H9 (cell line): ENCODE data around the gene GRAMD1B. TPM values are rescaled to one million over a fixed set of nuclear protein-coding genes. Genes with fewer than 3 reads are reported as not detected.

Experiments
- DNase-seq: peaks from one replicate; pipeline ENCODE4 v3.0.0-alpha.2; 2017
- H2AFZ ChIP-seq: one replicate; pipeline ENCODE4 v1.6.1; 2013; ENCODE audit warnings: mild to moderate bottlenecking, low read length, control low read depth, moderate library complexity
- H2AK5ac ChIP-seq: 2 replicates; pipeline ENCODE4 v1.6.1; 2013; ENCODE audit warnings: low read length, control low read depth, mixed read lengths; ENCODE audit not compliant: insufficient read length
- H2BK120ac ChIP-seq: one replicate; pipeline ENCODE4 v1.6.1; 2013; ENCODE audit warnings: low read depth, mild to moderate bottlenecking, low read length, control low read depth, inconsistent platforms; ENCODE audit not compliant: poor library complexity, severe bottlenecking
- H2BK12ac ChIP-seq: 2 replicates; pipeline ENCODE4 v1.6.1; 2013; ENCODE audit warnings: low read length, control low read depth, mixed read lengths, low read depth; ENCODE audit not compliant: insufficient read length
- H2BK15ac ChIP-seq: 2 replicates; pipeline ENCODE4 v1.6.1; 2013; ENCODE audit warnings: low read depth, low read length, control low read depth
- H2BK20ac ChIP-seq: one replicate; pipeline ENCODE4 v1.6.1; 2013; ENCODE audit warnings: low read depth, mild to moderate bottlenecking, low read length, control low read depth, inconsistent platforms; ENCODE audit not compliant: poor library complexity, severe bottlenecking
- H2BK5ac ChIP-seq: 2 replicates; pipeline ENCODE4 v1.6.1; 2013; ENCODE audit warnings: low read length, control low read depth, mixed read lengths; ENCODE audit not compliant: insufficient read length
- H3K14ac ChIP-seq: 2 replicates; pipeline ENCODE4 v1.6.1; 2013; ENCODE audit warnings: low read length, control low read depth; ENCODE audit not compliant: insufficient read depth
- H3K18ac ChIP-seq: 2 replicates; pipeline ENCODE4 v1.6.1; 2013; ENCODE audit warnings: low read depth, mild to moderate bottlenecking, mixed read lengths, low read length, control low read depth; ENCODE audit not compliant: insufficient read length
- H3K23ac ChIP-seq: 2 replicates; pipeline ENCODE4 v1.6.1; 2013; ENCODE audit warnings: low read length, control low read depth, mixed read lengths, low read depth; ENCODE audit not compliant: insufficient read length
- H3K23me2 ChIP-seq: 2 replicates; pipeline ENCODE4 v1.6.1; 2013; ENCODE audit warnings: low read depth, mild to moderate bottlenecking, mixed read lengths, low read length, control low read depth; ENCODE audit not compliant: insufficient read length, poor library complexity, severe bottlenecking
- H3K27ac ChIP-seq: 2 replicates; pipeline ENCODE4 v1.5.1; 2013; ENCODE audit warnings: low read length, control low read depth, mixed read lengths, low read depth; ENCODE audit not compliant: insufficient read length
- H3K27me3 ChIP-seq: 2 replicates; pipeline ENCODE4 v1.6.1; 2013; ENCODE audit warnings: low read length, control low read depth, inconsistent platforms; ENCODE audit not compliant: insufficient read depth
- H3K4ac ChIP-seq: 2 replicates; pipeline ENCODE4 v1.6.1; 2013; ENCODE audit warnings: low read depth, mild to moderate bottlenecking, control low read depth, inconsistent platforms, low read length, moderate library complexity
- H3K4me1 ChIP-seq: 2 replicates; pipeline ENCODE4 v1.6.1; 2013; ENCODE audit warnings: low read length, control low read depth, inconsistent platforms; ENCODE audit not compliant: insufficient read depth
- H3K4me2 ChIP-seq: 2 replicates; pipeline ENCODE4 v1.6.1; 2013; ENCODE audit warnings: low read length, control low read depth, mixed read lengths; ENCODE audit not compliant: insufficient read length, insufficient read depth
- H3K56ac ChIP-seq: 2 replicates; pipeline ENCODE4 v1.6.1; 2013; ENCODE audit warnings: low read depth, mild to moderate bottlenecking, mixed read lengths, low read length, control low read depth; ENCODE audit not compliant: insufficient read length
- H3K79me1 ChIP-seq: 2 replicates; pipeline ENCODE4 v1.6.1; 2013; ENCODE audit warnings: low read depth, mild to moderate bottlenecking, moderate library complexity, low read length, control low read depth, inconsistent platforms; ENCODE audit not compliant: insufficient read depth, poor library complexity, severe bottlenecking
- H3K79me2 ChIP-seq: 2 replicates; pipeline ENCODE4 v1.6.1; 2013; ENCODE audit warnings: low read length, control low read depth, inconsistent platforms; ENCODE audit not compliant: insufficient read depth
- H3K9ac ChIP-seq: 2 replicates; pipeline ENCODE4 v1.6.1; 2013; ENCODE audit warnings: low read length, control low read depth, mixed read lengths; ENCODE audit not compliant: insufficient read length; ENCODE audit errors: extremely low read depth
- H3K9me3 ChIP-seq: one replicate; pipeline ENCODE4 v1.6.1; 2013; ENCODE audit warnings: low read depth, low read length, inconsistent platforms; ENCODE audit not compliant: control insufficient read depth
- H3T11ph ChIP-seq: one replicate; pipeline ENCODE4 v1.6.1; 2013; ENCODE audit warnings: mild to moderate bottlenecking, low read length, control low read depth, inconsistent platforms
- H4K20me1 ChIP-seq: one replicate; pipeline ENCODE4 v1.6.1; 2013; ENCODE audit not compliant: control insufficient read depth, insufficient read length, insufficient read depth
- H4K5ac ChIP-seq: 2 replicates; pipeline ENCODE4 v1.6.1; 2013; ENCODE audit warnings: low read depth, mild to moderate bottlenecking, mixed read lengths, low read length, control low read depth; ENCODE audit not compliant: insufficient read length
- H4K8ac ChIP-seq: replicated peaks from 2 replicates; pipeline ENCODE4 v1.6.1; 2013; ENCODE audit warnings: low read length, control low read depth, mixed read lengths, low read depth; ENCODE audit not compliant: insufficient read length
- H4K91ac ChIP-seq: 2 replicates; pipeline ENCODE4 v1.6.1; 2013; ENCODE audit warnings: low read depth, mild to moderate bottlenecking, moderate library complexity, mixed read lengths, low read length, control low read depth; ENCODE audit not compliant: insufficient read length
- H3K27ac Mint-ChIP-seq, 3 experiments: 2 replicates in 2 of 3; 3 replicates in 1 of 3; pipeline ENCODE4 v1.8.0; 2020 to 2021; ENCODE audit warnings: mixed read lengths in 3 of 3, mild to moderate bottlenecking in 1 of 3, moderate library complexity in 1 of 3
- H3K27me3 Mint-ChIP-seq: 2 replicates; pipeline ENCODE4 v1.8.0; 2021; ENCODE audit warnings: low read depth, mild to moderate bottlenecking, moderate library complexity, mixed read lengths
- H3K36me3 Mint-ChIP-seq, 3 experiments: 2 replicates in 2 of 3; 3 replicates in 1 of 3; pipeline ENCODE4 v1.8.0; 2020 to 2021; ENCODE audit warnings: low read depth in 3 of 3, mixed read lengths in 3 of 3; ENCODE audit not compliant: insufficient read depth in 1 of 3
- H3K4me1 Mint-ChIP-seq, 2 experiments: 2 replicates each; pipeline ENCODE4 v1.8.0; 2020; ENCODE audit warnings: mixed read lengths in 2 of 2
- H3K4me3 Mint-ChIP-seq, 2 experiments: 2 replicates in 1 of 2; 3 replicates in 1 of 2; pipeline ENCODE4 v1.8.0; 2020 to 2021; ENCODE audit warnings: mild to moderate bottlenecking in 2 of 2, mixed read lengths in 2 of 2, moderate library complexity in 1 of 2
- H3K9me3 Mint-ChIP-seq, 2 experiments: 2 replicates in 1 of 2; 3 replicates in 1 of 2; pipeline ENCODE4 v1.8.0; 2020; ENCODE audit warnings: mild to moderate bottlenecking in 2 of 2, mixed read lengths in 2 of 2, moderate library complexity in 1 of 2
- WGBS: extraction: QIAGEN DNeasy Blood & Tissue Kit; methylation state at CpG from one replicate; pipeline ENCODE4 v1.1.7; 2013; ENCODE audit warnings: missing lambda C conversion rate, low lambda C conversion rate, mixed read lengths; ENCODE audit not compliant: insufficient read length; ENCODE audit errors: extremely low coverage; 5-methylcytosine and 5-hydroxymethylcytosine counted together
- total RNA-seq: library from RNA; stranded (reverse); gene quantifications from 2 replicates; pipeline ENCODE4 v1.2.1, GENCODE V29; 2021
- TF ChIP-seq, protein P1 (sequence below): fragments of 200-600 bp; sonication (generic); conservative IDR thresholded peaks from 3 replicates; pipeline ENCODE4 v1.8.0; 2021; ENCODE audit warnings: antibody characterized with exemption, mild to moderate bottlenecking

The GRAMD1B gene
- total RNA-seq, 1 experiment from 2014 or later, result 25.9 TPM

DNA sequence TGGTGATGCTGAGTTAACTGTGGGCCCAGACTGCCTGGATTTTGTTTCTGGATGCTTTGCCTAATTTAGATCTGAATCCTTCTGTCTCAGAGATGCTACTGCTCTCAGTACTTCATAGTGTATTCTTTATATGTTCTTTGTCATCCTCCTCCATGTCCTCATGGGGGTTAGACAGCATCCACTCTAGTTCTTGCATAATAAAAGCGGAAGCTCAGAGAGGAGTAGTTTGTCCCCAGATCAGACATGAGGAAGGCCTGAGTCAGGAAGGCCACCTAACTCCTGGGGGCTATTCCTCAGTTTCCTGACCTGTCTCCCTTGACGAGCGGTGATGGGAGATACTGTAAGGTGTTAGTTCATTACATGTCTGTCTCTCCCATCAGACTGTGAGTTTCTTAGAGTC, 134.2 kb downstream of the GRAMD1B start:
- Histone ChIP-seq H3K27ac (no peak overlapping the region), H4K5ac (no peak overlapping the region), H3K23me2 (no peaks in the 10 kb centered on the region), H2AK5ac (no peak overlapping the region), H4K20me1 (peaks cover 2% of the 10 kb centered on the region), H3K9ac (no peak overlapping the region), H3K14ac (no peak overlapping the region; the same call in 1 of the 2 replicates), H3K79me2 (no peaks in the 10 kb centered on the region), H4K8ac (no peak overlapping the region), H3T11ph (no peak overlapping the region), H3K23ac (no peak overlapping the region), H3K79me1 (no peaks in the 10 kb centered on the region), H4K91ac (no peak overlapping the region), H3K4me1 (peaks cover 7% of the 10 kb centered on the region), H3K9me3 (no peaks in the 10 kb centered on the region), H3K18ac (no peak overlapping the region), H3K4ac (no peak overlapping the region), H2BK5ac (no peak overlapping the region), H3K56ac (no peak overlapping the region), H2BK15ac (no peak overlapping the region), H3K4me2 (no peak overlapping the region), H3K27me3 (no peaks in the 10 kb centered on the region), H2AFZ (no peak overlapping the region), H2BK120ac (no peak overlapping the region), H2BK20ac (no peak overlapping the region), H2BK12ac (no peak overlapping the region)
- no peak overlapping the region for H3K27ac Mint-ChIP-seq
- WGBS, result no CpG with 5 or more reads among the region's 3 CpGs
- H3K4me1 Mint-ChIP-seq, result peaks cover 53 to 72% of the 10 kb centered on the region in 2 experiments
- no peaks in the 10 kb centered on the region; a peak in 1 of 7 replicates for H3K36me3 Mint-ChIP-seq
- no peak for DNase-seq
- H3K27me3 Mint-ChIP-seq, result no peaks in the 10 kb centered on the region
- no peaks in the 10 kb centered on the region for H3K9me3 Mint-ChIP-seq
- TF ChIP-seq, protein P1, sequence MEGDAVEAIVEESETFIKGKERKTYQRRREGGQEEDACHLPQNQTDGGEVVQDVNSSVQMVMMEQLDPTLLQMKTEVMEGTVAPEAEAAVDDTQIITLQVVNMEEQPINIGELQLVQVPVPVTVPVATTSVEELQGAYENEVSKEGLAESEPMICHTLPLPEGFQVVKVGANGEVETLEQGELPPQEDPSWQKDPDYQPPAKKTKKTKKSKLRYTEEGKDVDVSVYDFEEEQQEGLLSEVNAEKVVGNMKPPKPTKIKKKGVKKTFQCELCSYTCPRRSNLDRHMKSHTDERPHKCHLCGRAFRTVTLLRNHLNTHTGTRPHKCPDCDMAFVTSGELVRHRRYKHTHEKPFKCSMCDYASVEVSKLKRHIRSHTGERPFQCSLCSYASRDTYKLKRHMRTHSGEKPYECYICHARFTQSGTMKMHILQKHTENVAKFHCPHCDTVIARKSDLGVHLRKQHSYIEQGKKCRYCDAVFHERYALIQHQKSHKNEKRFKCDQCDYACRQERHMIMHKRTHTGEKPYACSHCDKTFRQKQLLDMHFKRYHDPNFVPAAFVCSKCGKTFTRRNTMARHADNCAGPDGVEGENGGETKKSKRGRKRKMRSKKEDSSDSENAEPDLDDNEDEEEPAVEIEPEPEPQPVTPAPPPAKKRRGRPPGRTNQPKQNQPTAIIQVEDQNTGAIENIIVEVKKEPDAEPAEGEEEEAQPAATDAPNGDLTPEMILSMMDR, result no peak
- no peak overlapping the region for H3K4me3 Mint-ChIP-seq
